NCI-H345 treated with DMSO at 0.1 percent for 48 hours (cell line): ENCODE data around the gene CAMK1.

Source experiments
- DNase-seq: peaks from one replicate; lab custom pipeline; 2025; ENCODE audit not compliant: unreplicated experiment; lab: John Stamatoyannopoulos, UW

The CAMK1 gene

GRCh38 chr3:9712415-9712814 is 57.3 kb downstream of the CAMK1 start:
- no peak for DNase-seq

- no peak for DNase-seq
Measured at GRCh38 chr3:9710174-9710739, 59.5 kb downstream of the CAMK1 start.
